Right atrium auricular region (tissue), 2 donors: ENCODE data around the gene ZNF816. TPM values are rescaled to one million over a fixed set of nuclear protein-coding genes. Genes with fewer than 3 reads are reported as not detected.

Source experiments
- DNase-seq: peaks from one replicate; pipeline ENCODE4 v3.0.0-alpha.2; 2019; ENCODE audit warnings: low spot score
- H3K27ac ChIP-seq, 2 donors: fragments of 200-600 bp; sonication (generic); 1 replicate in 1 of 2; 2 replicates in 1 of 2; pipeline ENCODE4 v1.5.1; 2016 to 2019
- H3K27me3 ChIP-seq, 2 donors: fragments of 200-600 bp; sonication (generic); one replicate each; pipeline versions ENCODE4 v1.5.1 to v1.6.0; 2017 to 2019
- H3K36me3 ChIP-seq: fragments of 200-600 bp; sonication (generic); one replicate; pipeline ENCODE4 v1.5.1; 2016
- H3K4me1 ChIP-seq, 2 donors: fragments of 200-600 bp; sonication (generic); one replicate each; pipeline versions ENCODE4 v1.5.1 to v1.6.0; 2017 to 2019
- H3K4me3 ChIP-seq, 2 donors: fragments of 200-600 bp; sonication (generic); 1 replicate in 1 of 2; 2 replicates in 1 of 2; pipeline ENCODE4 v1.5.1; 2017 to 2019; ENCODE audit warnings: mild to moderate bottlenecking in 1 of 2, moderate library complexity in 1 of 2
- H3K9me3 ChIP-seq, 2 donors: fragments of 200-600 bp; sonication (generic); one replicate each; pipeline ENCODE4 v1.5.1; 2019
- CTCF ChIP-seq, 2 donors: fragments of 200-600 bp; sonication (generic); IDR thresholded peaks; one replicate each; pipeline ENCODE4 v1.5.1; 2019; ENCODE audit warnings: antibody characterized with exemption in 2 of 2
- total RNA-seq, 2 donors: library from RNA; depleted of rRNA; stranded (reverse); fragments of >200 nt; gene quantifications; one replicate each; pipeline ENCODE4 v1.1.0, GENCODE V29; 2016

Gene ZNF816
- 1 to 10 TPM; 3.9 to 5.5 TPM for total RNA-seq

- Histone ChIP-seq H3K27me3 (no peaks in the 10 kb centered on the region), H3K4me1 (peaks cover 0 to 11% of the 10 kb centered on the region in 2 donors), H3K36me3 (no peaks in the 10 kb centered on the region), H3K4me3 (peak within 1 kb of the TSS; percentile 60 to 77), H3K9me3 (peaks cover 0 to 4% of the 10 kb centered on the region in 2 donors), H3K27ac (peak within 1 kb of the TSS; percentile 76 to 79)
- no peak for TF ChIP-seq CTCF (IDR thresholded peaks at IDR 0.05)
- DNase-seq = peak; percentile 97
Measured at GRCh38 chr19:52962394-52963246, at the start of gene ZNF816. TSS of gene ZNF816 (minus strand) at chr19:52962881. CDS start at chr19:52956089, 6,792 bp downstream.

- DNase-seq = no peak
- Histone ChIP-seq H3K9me3 (no peaks in the 10 kb centered on the region), H3K36me3 (no peaks in the 10 kb centered on the region), H3K4me3 (no peak overlapping the region), H3K27me3 (no peaks in the 10 kb centered on the region), H3K4me1 (no peaks in the 10 kb centered on the region), H3K27ac (no peak overlapping the region)
- no peak for TF ChIP-seq CTCF (IDR thresholded peaks at IDR 0.05)
Measured at GRCh38 chr19:53012006-53012405, 49.3 kb upstream of the ZNF816 start.

- no peak for TF ChIP-seq CTCF (IDR thresholded peaks at IDR 0.05)
- no peak for DNase-seq
- Histone ChIP-seq H3K4me1 (no peaks in the 10 kb centered on the region), H3K4me3 (no peak overlapping the region), H3K9me3 (no peaks in the 10 kb centered on the region), H3K27me3 (no peaks in the 10 kb centered on the region), H3K36me3 (no peaks in the 10 kb centered on the region), H3K27ac (no peak overlapping the region)
Measured at GRCh38 chr19:53010494-53010893, 47.8 kb upstream of the ZNF816 start.

- Histone ChIP-seq H3K27me3 (no peaks in the 10 kb centered on the region), H3K36me3 (no peaks in the 10 kb centered on the region), H3K4me1 (no peaks in the 10 kb centered on the region), H3K27ac (no peak overlapping the region), H3K4me3 (no peak overlapping the region), H3K9me3 (no peaks in the 10 kb centered on the region)
- no peak for TF ChIP-seq CTCF (IDR thresholded peaks at IDR 0.05)
- DNase-seq = no peak
Measured at GRCh38 chr19:53008061-53008778, 45.5 kb upstream of the ZNF816 start.

GRCh38 chr19:53007606-53008005, 44.9 kb upstream of the ZNF816 start:
- Histone ChIP-seq H3K27me3 (no peaks in the 10 kb centered on the region), H3K27ac (no peak overlapping the region), H3K36me3 (no peaks in the 10 kb centered on the region), H3K4me3 (no peak overlapping the region), H3K9me3 (no peaks in the 10 kb centered on the region), H3K4me1 (no peaks in the 10 kb centered on the region)
- no peak for DNase-seq
- TF ChIP-seq CTCF (IDR thresholded peaks at IDR 0.05) = no peak
